H1 (cell line): ENCODE data around the gene KIAA0930.

ENCODE experiments used
- RAD21 ChIP-seq, 2 experiments: IDR thresholded peaks in 1 of 2; conservative IDR thresholded peaks in 1 of 2; 2 replicates each; pipeline ENCODE4 v1.6.1; 2011; ENCODE audit warnings: low read depth in 2 of 2, low read length in 2 of 2, improper control_type of control experiment in 1 of 2, inconsistent platforms in 1 of 2, mild to moderate bottlenecking in 1 of 2, moderate library complexity in 1 of 2
- SP1 ChIP-seq: IDR thresholded peaks from 2 replicates; pipeline ENCODE4 v1.6.1; 2011; ENCODE audit warnings: low read depth, low read length

DNA sequence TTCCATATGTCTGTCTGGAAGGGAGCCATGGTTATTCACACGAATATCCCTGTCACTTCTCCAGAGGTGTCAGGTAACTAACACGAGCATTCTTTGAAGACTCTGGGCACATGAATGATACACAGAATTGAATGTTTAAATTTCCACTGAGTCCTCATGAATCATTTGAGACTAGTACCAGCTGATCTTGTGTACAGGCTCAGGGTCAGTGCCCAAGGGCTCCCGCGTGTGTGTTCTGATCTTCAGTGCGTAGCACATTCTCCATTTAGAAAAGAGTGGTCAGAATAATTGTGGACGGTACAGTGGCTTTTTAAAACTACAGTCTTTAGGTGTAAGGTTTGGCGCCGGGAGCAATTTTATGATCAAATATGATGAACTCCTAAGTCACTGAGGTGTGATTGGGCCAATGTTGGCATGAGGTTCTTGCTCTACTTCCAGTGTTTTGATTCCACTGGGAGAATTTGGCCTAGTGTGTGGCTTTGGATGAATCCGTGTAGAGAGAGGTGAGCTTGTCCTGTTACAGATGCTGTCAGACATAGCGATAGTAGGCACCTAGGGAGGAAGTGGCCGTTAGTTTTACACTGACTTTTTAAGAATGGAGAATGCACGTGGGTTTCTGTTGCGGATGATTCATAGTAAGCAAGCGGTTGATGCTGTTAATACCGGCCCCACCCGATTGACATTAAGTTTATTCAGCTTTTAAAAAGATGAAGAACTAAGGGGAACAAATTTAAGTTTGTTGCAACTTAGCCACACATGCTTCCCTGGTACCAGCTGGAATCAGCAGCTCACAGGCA, 54.8 kb downstream of the KIAA0930 start:
- no peak for TF ChIP-seq RAD21 (IDR thresholded peaks at IDR 0.05 in 1 of 2, conservative IDR thresholded peaks at IDR 0.05 in 1 of 2; ENCODE audit: low read depth in 2 of 2, low read length in 2 of 2)
- TF ChIP-seq SP1, result no peak
